Measurements from ENCODE around the gene ADAMTS18.
"Not testable (repeated sequence)": the region's sequence is repeated elsewhere in the genome, so short reads cannot be mapped to it uniquely, and the experiment has no call there.

ADAMTS18 gene

GRCh38 chr16:77277571-77277970 is 157.3 kb downstream of the ADAMTS18 start:
- DNase-seq = no peak

- no peak for DNase-seq
Observed at GRCh38 chr16:77277141-77277540, 157.7 kb downstream of the ADAMTS18 start.

GRCh38 chr16:77276661-77277060 is 158.2 kb downstream of the ADAMTS18 start:
- DNase-seq = no peak

- not testable (repeated sequence) for DNase-seq
Observed at GRCh38 chr16:77275303-77275702, 159.5 kb downstream of the ADAMTS18 start.

- DNase-seq = no peak
Observed at GRCh38 chr16:77273815-77274214, 161.0 kb downstream of the ADAMTS18 start.

GRCh38 chr16:77271532-77272426 is 163.1 kb downstream of the ADAMTS18 start:
- DNase-seq = no peak

GRCh38 chr16:77266185-77266584 is 168.6 kb downstream of the ADAMTS18 start:
- DNase-seq = not testable (repeated sequence)

- no peak for DNase-seq
Observed at GRCh38 chr16:77262971-77263370, 171.9 kb downstream of the ADAMTS18 start.

- no peak for DNase-seq
Observed at GRCh38 chr16:77250400-77250799, 184.4 kb downstream of the ADAMTS18 start.

GRCh38 chr16:77246150-77246549 is 188.7 kb downstream of the ADAMTS18 start:
- no peak for DNase-seq

GRCh38 chr16:77242471-77242870 is 192.4 kb downstream of the ADAMTS18 start:
- not testable (repeated sequence) for DNase-seq

GRCh38 chr16:77238593-77238992 is 196.2 kb downstream of the ADAMTS18 start:
- no peak for DNase-seq

- DNase-seq = peak; percentile 77
Observed at GRCh38 chr16:77236063-77236511, 198.7 kb downstream of the ADAMTS18 start.

- no peak for DNase-seq
Observed at GRCh38 chr16:77234611-77235010, 200.2 kb downstream of the ADAMTS18 start.

GRCh38 chr16:77233799-77234519 is 200.9 kb downstream of the ADAMTS18 start:
- no peak for DNase-seq
